ENCODE measurements around the gene NUAK2. TPM values are rescaled to one million over a fixed set of nuclear protein-coding genes. Genes with fewer than 3 reads are reported as not detected.
A peak's percentile ranks its signal among the peaks of the same experiment; 100 is the strongest.

Gene NUAK2
- total and polyA plus RNA-seq, 8 donors: 0.58 to 16.5 (median 2.1) TPM

GRCh38 chr1:205329719-205330118 is 8.2 kb upstream of the NUAK2 start:
- no peaks in the 10 kb centered on the region for H3K9me3 ChIP-seq
- H3K27ac ChIP-seq: no peak overlapping the region
- DNase-seq: no peak
- no peak for TF ChIP-seq EP300 (IDR thresholded peaks at IDR 0.05)
- TF ChIP-seq POLR2AphosphoS5 (IDR thresholded peaks at IDR 0.05): no peak
- no peak for TF ChIP-seq POLR2A (IDR thresholded peaks at IDR 0.05)
- TF ChIP-seq CTCF (IDR thresholded peaks at IDR 0.05): no peak
- WGBS, 5 donors: 71 to 84% (median 77%) methylated on average over 5 of the region's 5 CpGs
- H3K27me3 ChIP-seq: peaks cover 0 to 20% (median 0%) of the 10 kb centered on the region in 3 donors
- H3K4me1 ChIP-seq: peaks cover 0 to 8% (median 0%) of the 10 kb centered on the region in 4 donors
- intact Hi-C loops (cut with DNase I; ENCODE audit: low total_unique reads): loop anchor here (10.0 kb wide), 1 partner anchor 155 kb away; no protein-coding TSS in a partner anchor
- no peaks in the 10 kb centered on the region for H3K36me3 ChIP-seq
- no peak overlapping the region for H3K4me3 ChIP-seq

- intact Hi-C loops (cut with DNase I; ENCODE audit: low total_unique reads): no loop called here
- H3K4me1 ChIP-seq: peaks cover 0 to 8% (median 0%) of the 10 kb centered on the region in 4 donors
- H3K27ac ChIP-seq: no peak overlapping the region
- H3K9me3 ChIP-seq: no peaks in the 10 kb centered on the region
- WGBS, 5 donors: 39 to 68% (median 54%) methylated on average over 2 to 4 of the region's 4 CpGs
- no peak for DNase-seq
- no peak for TF ChIP-seq CTCF (IDR thresholded peaks at IDR 0.05)
- TF ChIP-seq POLR2A (IDR thresholded peaks at IDR 0.05): no peak
- H3K36me3 ChIP-seq: no peaks in the 10 kb centered on the region
- H3K4me3 ChIP-seq: no peak overlapping the region
- peaks cover 0 to 18% (median 0%) of the 10 kb centered on the region in 3 donors for H3K27me3 ChIP-seq
These were observed 6.9 kb upstream of the NUAK2 start for GRCh38 chr1:205328476-205328875.

- no peak overlapping the region for H3K27ac ChIP-seq
- 67 to 87% (median 75%) methylated on average over 9 to 11 of the region's 11 CpGs for WGBS, 5 donors
- TF ChIP-seq POLR2AphosphoS5 (IDR thresholded peaks at IDR 0.05) (no peak), POLR2A (IDR thresholded peaks at IDR 0.05) (no peak)
- DNase-seq: no peak
- intact Hi-C loops (cut with DNase I; ENCODE audit: low total_unique reads): no loop called here
- H3K4me3 ChIP-seq: no peak overlapping the region
- peaks cover 0 to 18% (median 0%) of the 10 kb centered on the region in 3 donors for H3K27me3 ChIP-seq
- H3K9me3 ChIP-seq: no peaks in the 10 kb centered on the region
- H3K36me3 ChIP-seq: no peaks in the 10 kb centered on the region
- H3K4me1 ChIP-seq: peaks cover under 1 to 9% (median 2%) of the 10 kb centered on the region in 4 donors
These were observed 5.4 kb upstream of the NUAK2 start for GRCh38 chr1:205326812-205327466.

GRCh38 chr1:205325334-205325884 is 3.9 kb upstream of the NUAK2 start:
- no peaks in the 10 kb centered on the region for H3K36me3 ChIP-seq
- DNase-seq: peak; percentile 69 to 89
- H3K4me1 ChIP-seq: peaks cover 10 to 20% (median 14%) of the 10 kb centered on the region in 4 donors
- peaks cover 0 to 18% (median 0%) of the 10 kb centered on the region in 3 donors for H3K27me3 ChIP-seq
- H3K9me3 ChIP-seq: no peaks in the 10 kb centered on the region
- TF ChIP-seq EP300 (IDR thresholded peaks at IDR 0.05): no peak
- peak in 1 of 3 donors; percentile 45 for TF ChIP-seq POLR2AphosphoS5 (IDR thresholded peaks at IDR 0.05)
- TF ChIP-seq CTCF (IDR thresholded peaks at IDR 0.05): peak in 5 of 7 experiments; percentile 60 to 81 (median 80)
- no peak for TF ChIP-seq POLR2A (IDR thresholded peaks at IDR 0.05)
- no peak overlapping the region for H3K4me3 ChIP-seq
- H3K27ac ChIP-seq: no peak overlapping the region
- 31 to 34% (median 33%) methylated on average over 6 of the region's 6 CpGs for WGBS, 5 donors
- intact Hi-C loops (cut with DNase I; ENCODE audit: low total_unique reads): no loop called here

- no peak for DNase-seq
- H3K36me3 ChIP-seq: no peaks in the 10 kb centered on the region
- H3K4me1 ChIP-seq: peaks cover 15 to 26% (median 20%) of the 10 kb centered on the region in 4 donors
- H3K27ac ChIP-seq: no peak overlapping the region
- H3K27me3 ChIP-seq: peaks cover 0 to 18% (median 0%) of the 10 kb centered on the region in 3 donors
- H3K4me3 ChIP-seq: no peak overlapping the region
- no peak for TF ChIP-seq POLR2A (IDR thresholded peaks at IDR 0.05)
- no peak for TF ChIP-seq EP300 (IDR thresholded peaks at IDR 0.05)
- no peak for TF ChIP-seq CTCF (IDR thresholded peaks at IDR 0.05)
- TF ChIP-seq POLR2AphosphoS5 (IDR thresholded peaks at IDR 0.05): no peak
- no peaks in the 10 kb centered on the region for H3K9me3 ChIP-seq
- intact Hi-C loops (cut with DNase I; ENCODE audit: low total_unique reads): no loop called here
- 26 to 64% (median 56%) methylated on average over 5 to 6 of the region's 6 CpGs for WGBS, 5 donors
These were observed 3.2 kb upstream of the NUAK2 start for GRCh38 chr1:205324781-205325180.

Measured in stomach (tissue), 9 donors.